ENCODE data around the gene GAS2L1. TPM values are rescaled to one million over a fixed set of nuclear protein-coding genes. Genes with fewer than 3 reads are reported as not detected.

Gene GAS2L1
- total RNA-seq, 4 donors from 2014 or later, result 49.0 to 94.8 (median 85.4) TPM

DNA sequence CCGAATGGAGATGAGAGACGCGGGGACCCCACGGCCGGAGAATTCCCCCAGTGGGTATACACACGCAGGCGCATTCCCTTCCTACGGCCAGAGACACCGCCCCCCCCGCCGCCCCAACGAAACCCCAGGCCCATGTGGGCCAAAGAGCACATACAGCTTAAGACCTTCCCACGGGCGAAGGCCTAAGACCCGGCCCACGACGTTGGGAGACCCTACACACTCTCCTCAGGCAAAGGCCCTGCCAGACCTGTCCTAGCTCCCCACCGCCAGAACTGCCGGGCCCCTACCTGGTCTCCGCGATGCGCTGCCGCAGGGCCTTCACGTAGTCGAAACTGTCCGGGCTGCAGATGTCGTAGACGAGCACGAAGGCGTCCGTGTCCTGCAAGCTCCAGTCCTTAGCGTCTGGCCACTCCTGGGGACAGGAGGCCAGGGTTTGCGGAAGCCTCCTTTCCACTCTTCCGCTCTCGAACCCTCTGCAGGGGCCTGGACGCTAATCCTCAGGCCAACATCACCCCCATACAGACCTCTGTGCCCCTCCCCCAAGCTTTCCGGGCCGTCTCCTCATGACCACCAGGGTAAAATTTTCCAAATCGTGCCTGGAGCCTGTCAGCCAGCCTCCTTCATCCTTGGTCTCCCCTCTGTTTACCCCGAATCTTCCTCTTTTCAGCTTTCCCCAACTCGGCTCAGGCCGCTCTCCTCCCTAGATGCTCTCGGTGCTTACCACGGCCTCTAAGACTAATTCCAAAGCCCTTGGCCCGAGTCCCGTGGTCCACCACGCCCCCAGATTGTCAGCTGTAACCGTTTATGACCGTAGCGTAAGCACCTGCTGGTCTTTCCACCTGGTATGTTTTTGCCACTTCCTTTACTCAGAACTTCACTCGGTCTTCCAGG is 7.4 kb downstream of the GAS2L1 start:
- no peaks in the 10 kb centered on the region for H3K36me3 ChIP-seq
- whole genome bisulfite sequencing, result 13% methylated on average over 16 of the region's 51 CpGs
- H3K4me3 ChIP-seq, result peak overlapping the region; percentile 52
- H3K27ac ChIP-seq, result no peak overlapping the region
- peak in 1 of 2 donors; percentile 75 for DNase-seq (ENCODE audit: low spot score in 2 of 2)
- TF ChIP-seq POLR2A (IDR thresholded peaks at IDR 0.05) (no peak), POLR2AphosphoS5 (IDR thresholded peaks at IDR 0.05) (no peak), EP300 (IDR thresholded peaks at IDR 0.05) (no peak)
- TF ChIP-seq, protein P1, sequence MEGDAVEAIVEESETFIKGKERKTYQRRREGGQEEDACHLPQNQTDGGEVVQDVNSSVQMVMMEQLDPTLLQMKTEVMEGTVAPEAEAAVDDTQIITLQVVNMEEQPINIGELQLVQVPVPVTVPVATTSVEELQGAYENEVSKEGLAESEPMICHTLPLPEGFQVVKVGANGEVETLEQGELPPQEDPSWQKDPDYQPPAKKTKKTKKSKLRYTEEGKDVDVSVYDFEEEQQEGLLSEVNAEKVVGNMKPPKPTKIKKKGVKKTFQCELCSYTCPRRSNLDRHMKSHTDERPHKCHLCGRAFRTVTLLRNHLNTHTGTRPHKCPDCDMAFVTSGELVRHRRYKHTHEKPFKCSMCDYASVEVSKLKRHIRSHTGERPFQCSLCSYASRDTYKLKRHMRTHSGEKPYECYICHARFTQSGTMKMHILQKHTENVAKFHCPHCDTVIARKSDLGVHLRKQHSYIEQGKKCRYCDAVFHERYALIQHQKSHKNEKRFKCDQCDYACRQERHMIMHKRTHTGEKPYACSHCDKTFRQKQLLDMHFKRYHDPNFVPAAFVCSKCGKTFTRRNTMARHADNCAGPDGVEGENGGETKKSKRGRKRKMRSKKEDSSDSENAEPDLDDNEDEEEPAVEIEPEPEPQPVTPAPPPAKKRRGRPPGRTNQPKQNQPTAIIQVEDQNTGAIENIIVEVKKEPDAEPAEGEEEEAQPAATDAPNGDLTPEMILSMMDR (IDR thresholded peaks at IDR 0.05), result no peak
- peaks cover 67% of the 10 kb centered on the region for H3K4me1 ChIP-seq
- peaks cover 30% of the 10 kb centered on the region for H3K27me3 ChIP-seq
- H3K9me3 ChIP-seq, result no peaks in the 10 kb centered on the region

DNA sequence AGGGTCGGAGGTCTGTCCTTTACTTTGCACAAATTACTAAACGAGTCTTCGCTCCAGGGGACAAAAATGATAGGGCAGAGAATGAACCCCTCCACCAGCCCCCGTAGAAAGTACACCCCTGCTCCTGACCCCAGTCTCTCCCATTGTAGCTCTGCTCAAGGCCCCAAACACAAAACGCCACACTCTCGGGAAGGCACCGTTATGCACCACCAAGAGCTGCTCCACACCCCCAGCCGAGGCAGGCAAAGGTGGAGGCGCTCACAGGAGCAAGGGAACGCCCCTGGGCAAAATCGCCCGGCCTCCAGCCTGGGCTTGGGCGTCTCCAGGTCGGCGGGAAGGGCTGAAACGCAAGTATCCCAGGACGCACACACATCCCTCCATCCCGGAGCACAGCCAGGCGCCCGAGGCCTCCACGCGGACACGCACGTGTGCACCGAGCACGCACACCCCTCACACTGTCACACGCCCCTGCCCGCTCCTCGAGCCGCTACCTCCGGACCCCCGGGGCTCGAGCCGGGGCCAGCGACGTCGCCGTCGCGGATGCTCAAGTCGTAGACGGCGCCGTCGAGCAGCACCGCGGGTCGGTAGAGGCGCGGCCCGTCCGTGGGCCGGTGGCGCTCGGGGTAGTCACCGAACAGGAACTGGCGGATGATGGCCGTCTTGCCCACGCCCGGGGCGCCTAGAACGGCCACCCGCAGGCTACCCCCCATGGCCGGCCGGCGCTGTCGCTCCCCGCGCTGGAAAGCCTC is 8.3 kb downstream of the GAS2L1 start:
- peaks cover 30% of the 10 kb centered on the region for H3K27me3 ChIP-seq
- peak; percentile 72 to 78 for DNase-seq (ENCODE audit: low spot score in 2 of 2)
- H3K27ac ChIP-seq, result no peak overlapping the region
- peaks cover 59% of the 10 kb centered on the region for H3K4me1 ChIP-seq
- no peaks in the 10 kb centered on the region for H3K9me3 ChIP-seq
- 23% methylated on average over 7 of the region's 69 CpGs for WGBS
- H3K36me3 ChIP-seq, result no peaks in the 10 kb centered on the region
- TF ChIP-seq EP300 (IDR thresholded peaks at IDR 0.05), result no peak
- no peak for TF ChIP-seq POLR2A (IDR thresholded peaks at IDR 0.05)
- TF ChIP-seq POLR2AphosphoS5 (IDR thresholded peaks at IDR 0.05), result no peak
- TF ChIP-seq, protein P1 (IDR thresholded peaks at IDR 0.05), result no peak
- H3K4me3 ChIP-seq, result peak overlapping the region; percentile 52

DNA sequence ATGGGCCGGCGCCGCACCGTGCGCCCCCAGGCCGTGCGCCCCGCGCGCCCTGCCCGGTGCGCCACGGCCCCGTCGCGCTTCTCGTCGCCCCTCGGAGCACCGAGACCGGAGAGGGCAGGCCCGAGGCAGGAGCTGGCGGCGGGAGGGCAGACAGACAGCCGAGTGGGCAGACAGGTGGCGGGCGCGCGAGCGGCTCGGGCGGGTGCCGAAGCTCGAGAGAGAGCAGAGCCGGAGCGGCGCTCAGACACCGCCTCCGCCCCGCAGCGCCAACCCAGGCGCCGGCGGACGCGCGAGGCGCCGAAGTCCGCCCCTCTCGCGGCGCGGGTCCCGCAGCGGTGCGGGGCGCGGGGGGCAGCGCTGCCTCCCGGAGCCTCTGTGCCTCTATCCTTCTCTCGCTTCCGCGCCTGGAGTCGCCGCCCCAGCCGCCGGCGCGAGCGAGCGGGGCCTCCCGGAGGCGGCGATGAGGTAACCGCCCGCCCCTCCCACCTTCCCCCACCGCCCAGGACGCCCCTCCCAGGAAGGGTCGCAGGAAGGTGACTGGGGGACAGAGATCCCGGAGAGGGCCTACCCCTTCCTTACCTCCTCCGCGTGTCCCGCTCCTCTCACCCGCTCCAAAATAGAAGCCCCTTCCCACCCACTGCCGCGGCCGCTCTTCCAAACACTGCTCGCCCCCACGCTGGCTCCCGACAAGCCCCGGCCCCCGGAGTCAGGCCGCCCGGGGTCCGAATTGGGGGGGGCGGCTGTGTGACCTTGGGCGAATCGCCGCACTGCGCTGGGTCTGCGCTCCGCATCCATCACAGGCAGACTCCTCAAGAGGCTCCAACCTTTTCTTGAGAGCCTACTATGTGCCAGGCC is 9.1 kb downstream of the GAS2L1 start, which contains the start of gene RASL10A:
Gene RASL10A, minus strand, starts transcription at position 412 of the 855 bp plus-strand sequence. CDS start 451 bp downstream, outside the sequence.
- peak in 1 of 2 donors; percentile 64 for DNase-seq (ENCODE audit: low spot score in 2 of 2)
- TF ChIP-seq, protein P1 (IDR thresholded peaks at IDR 0.05), result no peak
- TF ChIP-seq POLR2A (IDR thresholded peaks at IDR 0.05) (no peak), POLR2AphosphoS5 (IDR thresholded peaks at IDR 0.05) (no peak), EP300 (IDR thresholded peaks at IDR 0.05) (no peak)
- H3K36me3 ChIP-seq, result no peaks in the 10 kb centered on the region
- no peaks in the 10 kb centered on the region for H3K9me3 ChIP-seq
- peak within 1 kb of the TSS; percentile 52 for H3K4me3 ChIP-seq
- peaks cover 51% of the 10 kb centered on the region for H3K4me1 ChIP-seq
- WGBS, result 3% methylated on average over 24 of the region's 103 CpGs
- peaks cover 30% of the 10 kb centered on the region for H3K27me3 ChIP-seq
- no peak within 1 kb of the TSS for H3K27ac ChIP-seq

DNA sequence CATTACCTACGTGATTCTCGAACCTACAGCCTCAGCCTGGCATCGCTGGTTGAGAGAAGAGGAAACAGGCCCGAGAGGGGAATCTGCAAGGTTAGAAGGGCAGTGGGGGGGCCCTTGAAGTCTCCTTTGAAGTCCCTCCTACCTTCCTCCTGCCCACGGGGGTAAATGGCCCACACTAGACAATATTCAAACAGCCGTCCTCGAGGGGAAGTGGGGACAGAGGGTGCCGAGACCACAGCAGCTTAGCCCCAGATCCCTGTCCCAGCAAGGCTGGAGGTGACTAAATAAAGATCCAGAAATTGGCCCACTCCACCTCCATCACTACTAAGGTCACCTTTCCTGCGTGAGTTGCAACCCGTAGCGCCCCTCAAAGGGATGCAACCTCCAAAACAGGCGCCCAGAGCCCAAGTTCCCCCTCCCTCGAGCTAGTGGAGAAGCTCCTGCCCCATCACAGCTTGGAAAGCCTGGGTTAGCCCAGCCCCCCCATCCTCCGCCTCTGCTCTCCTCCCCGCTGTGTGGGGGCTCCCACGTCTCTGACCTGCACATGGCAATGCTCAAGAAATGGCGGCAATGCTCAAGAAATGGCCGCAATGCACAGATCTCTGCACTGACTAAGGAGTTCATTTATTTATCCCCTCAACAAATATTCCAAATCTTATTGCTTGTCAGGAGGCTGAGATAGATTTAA is 9.8 kb downstream of the GAS2L1 start:
- peak in 1 of 2 donors; percentile 64 for DNase-seq (ENCODE audit: low spot score in 2 of 2)
- no peaks in the 10 kb centered on the region for H3K36me3 ChIP-seq
- no peak for TF ChIP-seq EP300 (IDR thresholded peaks at IDR 0.05)
- TF ChIP-seq, protein P1 (IDR thresholded peaks at IDR 0.05), result no peak
- no peak for TF ChIP-seq POLR2A (IDR thresholded peaks at IDR 0.05)
- no peak for TF ChIP-seq POLR2AphosphoS5 (IDR thresholded peaks at IDR 0.05)
- H3K27me3 ChIP-seq, result peaks cover 30% of the 10 kb centered on the region
- H3K4me1 ChIP-seq, result peaks cover 43% of the 10 kb centered on the region
- no peaks in the 10 kb centered on the region for H3K9me3 ChIP-seq
- WGBS, result 70% methylated on average over 14 of the region's 18 CpGs
- no peak overlapping the region for H3K4me3 ChIP-seq
- H3K27ac ChIP-seq, result no peak overlapping the region
